Epithelial cell of proximal tubule (primary cell): ENCODE data around the gene FAM170B. TPM values are rescaled to one million over a fixed set of nuclear protein-coding genes. Genes with fewer than 3 reads are reported as not detected.

ENCODE experiments used
- DNase-seq: peaks from one replicate; pipeline ENCODE4 v3.0.0-alpha.2; 2011; ENCODE audit warnings: low read depth
- H3K4me3 ChIP-seq: 2 replicates; pipeline ENCODE4 v1.5.1; 2011; ENCODE audit warnings: low read depth, mild to moderate bottlenecking, low read length
- CTCF ChIP-seq: conservative IDR thresholded peaks from 2 replicates; pipeline ENCODE4 v1.5.1; 2012; ENCODE audit warnings: low read depth, mild to moderate bottlenecking, low read length
- total RNA-seq: library from RNA; depleted of rRNA; stranded (reverse); fragments of >200 nt; gene quantifications from 2 replicates; pipeline ENCODE4 v1.2.3, GENCODE V29; 2015

The FAM170B gene
- total RNA-seq, 1 donor from 2014 or later, result not detected

GRCh38 chr10:49176310-49177268, 42.8 kb upstream of the FAM170B start:
- no peak for DNase-seq
- H3K4me3 ChIP-seq, result no peak overlapping the region
- TF ChIP-seq CTCF, result no peak

- DNase-seq, result no peak
- H3K4me3 ChIP-seq, result no peak overlapping the region
- no peak for TF ChIP-seq CTCF
Observed at GRCh38 chr10:49175587-49176309, 41.9 kb upstream of the FAM170B start.

- TF ChIP-seq CTCF, result no peak
- H3K4me3 ChIP-seq, result no peak overlapping the region
- no peak for DNase-seq
Observed at GRCh38 chr10:49174926-49175500, 41.2 kb upstream of the FAM170B start.

- DNase-seq, result no peak
- H3K4me3 ChIP-seq, result no peak overlapping the region
- no peak for TF ChIP-seq CTCF
Observed at GRCh38 chr10:49174261-49174925, 40.6 kb upstream of the FAM170B start.

- no peak overlapping the region for H3K4me3 ChIP-seq
- TF ChIP-seq CTCF, result no peak
- DNase-seq, result no peak
Observed at GRCh38 chr10:49173853-49174252, 40.0 kb upstream of the FAM170B start.

- H3K4me3 ChIP-seq, result no peak overlapping the region
- TF ChIP-seq CTCF, result no peak
- no peak for DNase-seq
Observed at GRCh38 chr10:49173201-49173772, 39.5 kb upstream of the FAM170B start.
